Measurements from ENCODE around the gene SLC7A6.
"Not testable (repeated sequence)": the region's sequence is repeated elsewhere in the genome, so short reads cannot be mapped to it uniquely, and the experiment has no call there.

The SLC7A6 gene

GRCh38 chr16:68284847-68285246 is 20.5 kb downstream of the SLC7A6 start:
- peak; percentile 40 to 58 (median 53) for DNase-seq

GRCh38 chr16:68285683-68286082 is 21.4 kb downstream of the SLC7A6 start:
- no peak for DNase-seq

- peak; percentile 36 to 43 (median 37) for DNase-seq
Observed at GRCh38 chr16:68286153-68287074, 22.1 kb downstream of the SLC7A6 start.

GRCh38 chr16:68287276-68288251 is 23.2 kb downstream of the SLC7A6 start:
- DNase-seq, result peak; percentile 64 to 69 (median 69)

- DNase-seq, result no peak
Observed at GRCh38 chr16:68288252-68288650, 23.9 kb downstream of the SLC7A6 start.

- DNase-seq, result not testable (repeated sequence)
Observed at GRCh38 chr16:68288796-68289195, 24.5 kb downstream of the SLC7A6 start.

- DNase-seq, result no peak
Observed at GRCh38 chr16:68289202-68289601, 24.9 kb downstream of the SLC7A6 start.

GRCh38 chr16:68289621-68290329 is 25.4 kb downstream of the SLC7A6 start:
- DNase-seq, result peak; percentile 28 to 35 (median 30)

GRCh38 chr16:68290450-68290849 is 26.1 kb downstream of the SLC7A6 start:
- DNase-seq, result no peak

- DNase-seq, result peak in 1 of 3 donors; percentile 44
Observed at GRCh38 chr16:68291227-68291626, 26.9 kb downstream of the SLC7A6 start.

- DNase-seq, result no peak
Observed at GRCh38 chr16:68292425-68292824, 28.1 kb downstream of the SLC7A6 start.

- DNase-seq, result no peak
Observed at GRCh38 chr16:68296291-68296690, 32.0 kb downstream of the SLC7A6 start.

- DNase-seq, result peak; percentile 59 to 73 (median 60)
Observed at GRCh38 chr16:68296693-68297092, 32.4 kb downstream of the SLC7A6 start.

- DNase-seq, result no peak
Observed at GRCh38 chr16:68297908-68298307, 33.6 kb downstream of the SLC7A6 start.

- DNase-seq, result no peak
Observed at GRCh38 chr16:68298312-68298711, 34.0 kb downstream of the SLC7A6 start.

GRCh38 chr16:68298907-68299561 is 34.7 kb downstream of the SLC7A6 start:
- no peak for DNase-seq

GRCh38 chr16:68299571-68300453 is 35.5 kb downstream of the SLC7A6 start:
- no peak for DNase-seq

- no peak for DNase-seq
Observed at GRCh38 chr16:68300734-68301459, 36.6 kb downstream of the SLC7A6 start.

GRCh38 chr16:68306633-68307032 is 42.3 kb downstream of the SLC7A6 start:
- DNase-seq, result no peak

- peak in 1 of 3 donors; percentile 14 for DNase-seq
Observed at GRCh38 chr16:68309799-68310198, 45.5 kb downstream of the SLC7A6 start.
